Measurements from ENCODE around the gene MYZAP. TPM values are rescaled to one million over a fixed set of nuclear protein-coding genes. Genes with fewer than 3 reads are reported as not detected.

The MYZAP gene
- total and polyA plus RNA-seq, 2 of the 8 experiments (the other 6 are each of a cell fraction or from before 2014, with no cell fraction given), result 0.41 to 0.65 TPM

- WGBS, 2 experiments (ENCODE audit: extremely low coverage in 1 of 2, insufficient coverage in 1 of 2, insufficient read length in 1 of 2, insufficient replicate concordance in 2 of 2, low coverage in 1 of 2, low lambda C conversion rate in 2 of 2, missing lambda C conversion rate in 1 of 2), result 88% methylated on average over 6 of the region's 6 CpGs; no CpG with 5 or more reads in 1 of the 2 experiments
- no peaks in the 10 kb centered on the region; the same call in 1 of the 2 replicates for H3K23me2 ChIP-seq (ENCODE audit: low read depth, low read length)
- CTCF ChIA-PET (ENCODE audit: partially characterized antibody), result interaction anchor here (0.7 to 4.2 kb wide), 12 partner anchors 9 to 1489 kb away, joined by 3 to 24 read pairs (median 4); no protein-coding TSS in a partner anchor
- H2BK5ac ChIP-seq (ENCODE audit: low read depth, low read length), result no peak overlapping the region
- TF ChIP-seq POLR2A (IDR thresholded peaks at IDR 0.05; ENCODE audit: control extremely low read depth in 1 of 2, low read depth in 2 of 2, low read length in 2 of 2) (no peak), TEAD4 (IDR thresholded peaks at IDR 0.05; ENCODE audit: low read depth, low read length) (no peak)
- TF ChIP-seq, protein P1, sequence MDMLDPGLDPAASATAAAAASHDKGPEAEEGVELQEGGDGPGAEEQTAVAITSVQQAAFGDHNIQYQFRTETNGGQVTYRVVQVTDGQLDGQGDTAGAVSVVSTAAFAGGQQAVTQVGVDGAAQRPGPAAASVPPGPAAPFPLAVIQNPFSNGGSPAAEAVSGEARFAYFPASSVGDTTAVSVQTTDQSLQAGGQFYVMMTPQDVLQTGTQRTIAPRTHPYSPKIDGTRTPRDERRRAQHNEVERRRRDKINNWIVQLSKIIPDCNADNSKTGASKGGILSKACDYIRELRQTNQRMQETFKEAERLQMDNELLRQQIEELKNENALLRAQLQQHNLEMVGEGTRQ (IDR thresholded peaks at IDR 0.05; ENCODE audit: low read length), result no peak
- H3K4me2 ChIP-seq (ENCODE audit: insufficient read depth in 1 of 2, low read depth in 2 of 2, low read length in 2 of 2), result no peak overlapping the region
- no peak overlapping the region for H3K23ac ChIP-seq (ENCODE audit: insufficient read length)
- H2BK20ac ChIP-seq (ENCODE audit: low read length), result no peak overlapping the region
- no peaks in the 10 kb centered on the region for H3K36me3 ChIP-seq (ENCODE audit: control insufficient read depth in 2 of 4, insufficient read depth in 4 of 4, low read length in 3 of 4)
- no peak overlapping the region for H2BK15ac ChIP-seq (ENCODE audit: low read length)
- H3K14ac ChIP-seq (ENCODE audit: insufficient read length), result no peak overlapping the region
- DNase-seq (ENCODE audit: low read depth in 1 of 2, low spot score in 2 of 2) (no peak), FAIRE-seq (no peak)
- no peak overlapping the region for H3K4me3 ChIP-seq (ENCODE audit: extremely low read depth in 1 of 4, insufficient read depth in 2 of 4, low read depth in 3 of 4, low read length in 4 of 4)
- no peak overlapping the region for H4K91ac ChIP-seq (replicated peaks; ENCODE audit: insufficient read length, low read length)
- no peaks in the 10 kb centered on the region for H4K20me1 ChIP-seq (replicated peaks in 1 of 2; ENCODE audit: control insufficient read depth in 1 of 2, insufficient read depth in 2 of 2, low read length in 2 of 2)
- no peaks in the 10 kb centered on the region for H3K79me1 ChIP-seq (ENCODE audit: low read depth, low read length)
- no peak overlapping the region for H4K5ac ChIP-seq (ENCODE audit: insufficient read length, low read depth, low read length)
- no peak overlapping the region for H3K27ac ChIP-seq (ENCODE audit: low read depth, low read length)
- no peak overlapping the region for H2BK12ac ChIP-seq (ENCODE audit: low read depth, low read length)
- H3K79me2 ChIP-seq (ENCODE audit: control insufficient read depth in 1 of 2, insufficient read depth in 2 of 2, low read length in 2 of 2), result no peaks in the 10 kb centered on the region
- H3K9ac ChIP-seq (replicated peaks in 1 of 4; ENCODE audit: extremely low read depth in 1 of 4, low read depth in 3 of 4, low read length in 3 of 4), result no peak overlapping the region
- no peak overlapping the region for H4K8ac ChIP-seq (ENCODE audit: extremely low read depth, insufficient read depth, low read length)
- no peak overlapping the region for H3K56ac ChIP-seq (replicated peaks; ENCODE audit: insufficient read length, low read depth, low read length)
- H3K9me3 ChIP-seq (ENCODE audit: insufficient read depth in 2 of 2, low read depth in 1 of 2, low read length in 1 of 2), result no peaks in the 10 kb centered on the region
- H3K18ac ChIP-seq (ENCODE audit: extremely low read depth, low read length), result no peak overlapping the region
- no peak overlapping the region for H2AK5ac ChIP-seq (ENCODE audit: low read depth, low read length)
- H3K4ac ChIP-seq (replicated peaks; ENCODE audit: insufficient read length, low read depth, low read length), result no peak overlapping the region
- no peaks in the 10 kb centered on the region for H3K4me1 ChIP-seq (replicated peaks in 1 of 4; ENCODE audit: control insufficient read depth in 3 of 4, insufficient read depth in 4 of 4, low read length in 3 of 4)
- POLR2A ChIA-PET (ENCODE audit: partially characterized antibody), result no interaction called here
- no peak overlapping the region for H2AFZ ChIP-seq (ENCODE audit: low read length)
- no peak overlapping the region for H2BK120ac ChIP-seq (replicated peaks; ENCODE audit: low read depth, low read length)
- H3K27me3 ChIP-seq (replicated peaks in 1 of 4; ENCODE audit: control insufficient read depth in 3 of 4, extremely low read depth in 1 of 4, insufficient read depth in 3 of 4, low read length in 3 of 4), result no peaks in the 10 kb centered on the region
Measured at GRCh38 chr15:57655053-57655452, 63.3 kb downstream of the MYZAP start.

Measured in H1 (cell line).